Activated effector memory CD4-positive, alpha-beta T cell treated with anti-CD3 and anti-CD28 coated beads, Interleukin-2, amount 50 U/mL, for 16 hours (primary cell): ENCODE data around the gene CLDND1.
"Not testable (repeated sequence)": the region's sequence is repeated elsewhere in the genome, so short reads cannot be mapped to it uniquely, and the experiment has no call there.

Experiments used
- DNase-seq: peaks from one replicate; pipeline ENCODE4 v3.0.0-alpha.2; 2020

CLDND1 gene

DNA sequence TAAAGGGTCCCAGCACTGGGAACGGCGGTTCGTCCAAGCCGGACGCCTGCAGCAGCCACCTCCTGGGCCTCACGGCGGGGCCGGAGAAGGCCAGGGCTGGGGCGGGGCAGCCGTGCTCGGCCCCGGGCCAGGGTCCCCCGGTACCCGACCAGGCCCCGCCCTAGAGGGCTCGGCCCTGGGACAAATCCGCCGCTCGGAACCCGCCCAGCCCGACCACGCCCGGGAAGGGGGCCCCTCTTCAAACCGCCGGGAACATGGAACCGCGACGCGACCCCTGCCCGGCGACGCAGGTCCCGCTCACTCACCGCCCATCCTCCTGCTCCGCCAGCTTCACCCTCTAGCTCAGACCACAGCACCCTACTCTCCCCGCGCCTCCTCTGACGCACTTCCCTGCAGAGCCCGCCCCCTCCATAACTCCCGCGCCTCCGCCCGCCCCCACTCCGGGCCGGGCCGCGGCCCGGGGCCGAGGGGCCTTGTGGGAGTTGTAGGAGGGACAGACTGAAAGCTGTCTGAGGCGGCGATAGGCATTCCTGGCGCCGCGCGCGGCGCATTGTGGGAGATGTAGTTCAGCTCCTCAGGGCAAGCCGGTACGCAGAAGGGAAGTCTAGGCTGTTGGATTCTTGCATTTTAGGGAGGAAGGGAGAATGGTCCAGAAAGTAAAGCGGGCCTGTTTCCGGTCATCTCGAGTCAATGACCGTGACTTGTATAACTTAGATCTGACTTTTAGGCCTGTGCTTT lies at the start of gene CLDND1:
Gene CLDND1, minus strand, starts transcription at position 359 of the 738 bp plus-strand sequence. CDS start 1,478 bp downstream, outside the sequence.
- peak; percentile 98 for DNase-seq

- no peak for DNase-seq
Observed at GRCh38 chr3:98568402-98568801, 45.7 kb upstream of the CLDND1 start.

DNA sequence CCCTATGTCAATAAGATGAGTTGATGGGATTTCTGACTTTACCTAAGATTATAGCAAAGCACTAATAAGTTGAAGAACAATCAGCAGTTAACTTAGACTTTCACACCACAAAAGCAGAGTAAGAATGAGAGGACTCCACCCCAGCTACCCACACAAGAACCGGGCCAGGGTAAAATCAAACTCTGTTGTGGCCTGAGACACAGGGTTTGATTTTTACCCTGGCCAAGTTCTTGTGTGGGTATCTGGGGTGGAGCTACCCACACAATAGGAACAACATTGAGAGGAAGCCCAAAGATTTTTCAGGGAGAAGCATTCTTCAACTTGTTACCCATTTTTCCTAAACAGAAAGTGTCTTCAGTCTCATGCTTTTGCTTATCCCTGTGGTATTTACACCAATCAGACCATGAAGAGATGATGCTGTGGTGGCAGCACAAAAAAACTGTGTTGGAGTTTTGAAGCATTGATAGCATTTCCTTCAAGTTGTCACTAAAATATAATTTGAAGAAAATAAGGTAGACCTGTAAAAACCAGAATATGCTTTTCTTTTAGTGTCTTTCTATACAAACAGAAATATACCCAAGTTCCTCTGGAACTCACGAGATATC lies 45.1 kb upstream of the CLDND1 start:
- DNase-seq, result peak; percentile 67

- DNase-seq, result no peak
Observed at GRCh38 chr3:98565843-98566242, 43.1 kb upstream of the CLDND1 start.

- DNase-seq, result no peak
Observed at GRCh38 chr3:98565237-98565643, 42.5 kb upstream of the CLDND1 start.

DNA sequence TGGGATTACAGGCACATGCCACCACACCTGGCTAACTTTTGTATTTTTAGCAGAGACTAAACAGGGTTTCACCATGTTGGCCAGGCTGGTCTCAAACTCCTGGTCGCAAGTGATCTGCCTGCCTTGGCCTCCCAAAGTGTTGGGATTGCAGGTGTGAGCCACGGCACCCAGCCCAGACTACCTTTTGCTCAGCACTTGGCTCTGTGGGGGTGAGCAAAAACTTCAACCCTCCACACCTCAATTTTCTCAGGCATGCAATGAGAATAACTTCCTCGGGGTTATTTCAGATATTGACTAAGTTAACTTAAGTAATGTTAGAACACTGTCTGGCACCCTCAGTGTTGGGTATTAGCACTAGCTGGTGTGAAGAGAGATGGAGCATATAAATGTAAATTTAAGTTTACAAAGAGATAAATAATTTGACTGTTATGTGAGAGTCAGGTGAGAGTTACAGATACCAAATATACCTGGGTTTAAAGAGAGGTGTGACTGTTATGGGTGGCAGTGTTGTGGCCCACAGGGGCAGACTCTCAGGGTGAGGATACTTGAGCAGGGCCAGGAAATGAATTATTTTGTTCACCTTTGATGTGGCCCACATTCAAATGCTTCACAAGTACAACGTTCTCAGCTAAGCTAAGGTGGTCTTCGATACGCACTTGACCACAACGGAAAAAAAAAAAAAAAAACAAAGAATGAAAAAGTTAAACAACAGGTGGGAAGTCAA lies 41.7 kb upstream of the CLDND1 start:
- peak; percentile 74 for DNase-seq

DNA sequence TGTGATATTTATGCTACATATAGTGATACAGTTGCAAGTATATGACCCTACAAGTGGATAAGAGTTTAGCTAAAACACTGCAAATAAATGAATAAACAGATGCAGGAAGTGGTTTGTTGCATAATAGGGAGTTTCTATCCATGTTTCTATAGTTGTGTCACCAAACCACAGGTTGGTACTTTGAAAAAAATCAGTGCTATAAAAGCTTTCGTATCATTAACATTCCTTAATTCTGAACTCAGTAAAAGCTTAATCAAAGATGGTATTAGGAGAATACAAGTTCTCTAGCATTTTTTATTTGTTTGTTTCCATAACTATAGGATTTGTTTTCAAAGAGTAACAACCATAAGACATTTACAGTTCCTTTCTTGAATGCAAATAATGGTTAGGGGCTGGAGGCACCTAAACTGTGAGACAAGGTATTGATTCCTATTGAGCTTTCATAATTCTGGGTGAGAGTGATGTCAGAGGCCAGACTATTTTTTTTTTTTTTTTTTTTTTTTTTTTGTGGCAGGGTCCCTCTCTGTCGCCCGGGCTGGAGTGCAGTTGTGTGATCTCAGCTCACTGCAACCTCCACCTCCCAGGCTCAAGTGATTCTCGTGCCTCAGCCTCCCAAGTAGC lies 41.1 kb upstream of the CLDND1 start:
- peak; percentile 69 for DNase-seq

DNA sequence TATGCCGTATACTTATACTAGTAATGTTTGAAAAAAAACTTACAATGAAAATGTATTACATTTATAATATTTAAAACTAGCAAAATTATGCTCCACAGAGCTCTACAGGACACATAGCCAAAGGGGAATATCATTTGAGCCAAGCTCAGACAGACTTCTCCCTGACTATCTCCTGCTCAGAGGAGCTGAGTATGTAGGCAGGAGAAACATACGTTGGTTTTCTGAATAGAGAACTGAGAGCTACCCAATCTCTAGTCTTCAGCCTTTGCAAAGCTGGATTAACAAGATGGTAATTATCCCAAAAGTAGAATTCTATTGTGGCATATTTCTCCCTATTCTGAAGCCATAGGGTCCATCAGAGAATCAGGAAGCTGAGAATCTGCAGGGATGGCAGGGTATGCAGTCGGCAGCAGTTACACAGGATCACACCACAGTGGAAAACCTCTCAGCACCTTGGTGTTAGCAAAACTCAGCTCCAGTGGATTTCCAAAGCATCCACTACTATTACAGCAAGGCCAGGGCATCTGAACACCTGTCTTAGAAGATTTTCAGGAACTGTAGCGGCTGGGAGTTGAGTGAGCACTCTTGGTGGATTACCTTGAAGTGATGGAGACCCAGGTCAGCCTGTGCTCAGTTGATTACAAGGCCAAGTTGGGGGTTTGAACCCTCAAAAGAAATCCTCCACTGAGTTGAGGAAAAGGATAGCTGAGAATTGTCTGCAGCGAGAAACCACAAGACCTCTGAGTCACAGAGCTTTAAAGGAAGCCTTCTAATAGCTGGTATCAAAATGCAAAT lies 39.2 kb upstream of the CLDND1 start:
- DNase-seq, result no peak

DNA sequence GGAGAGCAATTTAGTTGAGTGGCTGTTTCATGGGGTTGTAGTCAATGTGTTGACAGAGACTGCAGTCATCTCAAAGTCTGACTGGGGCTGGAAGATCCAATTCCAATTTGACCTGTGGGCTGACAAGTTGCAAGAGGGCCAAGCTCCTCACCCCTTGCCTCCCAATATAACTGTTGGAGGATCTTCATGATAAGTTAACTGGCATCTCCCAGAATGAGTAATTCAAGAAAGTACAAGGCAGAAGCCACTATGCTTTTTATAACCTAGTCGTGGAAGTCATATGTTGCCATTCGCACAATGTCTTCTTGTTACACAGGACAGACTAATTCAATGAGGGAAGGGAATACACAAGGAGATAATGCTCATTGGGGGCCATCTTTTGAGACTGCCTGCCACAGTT lies 38.2 kb upstream of the CLDND1 start:
- DNase-seq, result no peak

- not testable (repeated sequence) for DNase-seq
Observed at GRCh38 chr3:98559769-98560168, 37.1 kb upstream of the CLDND1 start.

- DNase-seq, result no peak
Observed at GRCh38 chr3:98558100-98558827, 35.6 kb upstream of the CLDND1 start.

GRCh38 chr3:98557324-98558010 lies 34.8 kb upstream of the CLDND1 start:
- peak; percentile 80 for DNase-seq

DNA sequence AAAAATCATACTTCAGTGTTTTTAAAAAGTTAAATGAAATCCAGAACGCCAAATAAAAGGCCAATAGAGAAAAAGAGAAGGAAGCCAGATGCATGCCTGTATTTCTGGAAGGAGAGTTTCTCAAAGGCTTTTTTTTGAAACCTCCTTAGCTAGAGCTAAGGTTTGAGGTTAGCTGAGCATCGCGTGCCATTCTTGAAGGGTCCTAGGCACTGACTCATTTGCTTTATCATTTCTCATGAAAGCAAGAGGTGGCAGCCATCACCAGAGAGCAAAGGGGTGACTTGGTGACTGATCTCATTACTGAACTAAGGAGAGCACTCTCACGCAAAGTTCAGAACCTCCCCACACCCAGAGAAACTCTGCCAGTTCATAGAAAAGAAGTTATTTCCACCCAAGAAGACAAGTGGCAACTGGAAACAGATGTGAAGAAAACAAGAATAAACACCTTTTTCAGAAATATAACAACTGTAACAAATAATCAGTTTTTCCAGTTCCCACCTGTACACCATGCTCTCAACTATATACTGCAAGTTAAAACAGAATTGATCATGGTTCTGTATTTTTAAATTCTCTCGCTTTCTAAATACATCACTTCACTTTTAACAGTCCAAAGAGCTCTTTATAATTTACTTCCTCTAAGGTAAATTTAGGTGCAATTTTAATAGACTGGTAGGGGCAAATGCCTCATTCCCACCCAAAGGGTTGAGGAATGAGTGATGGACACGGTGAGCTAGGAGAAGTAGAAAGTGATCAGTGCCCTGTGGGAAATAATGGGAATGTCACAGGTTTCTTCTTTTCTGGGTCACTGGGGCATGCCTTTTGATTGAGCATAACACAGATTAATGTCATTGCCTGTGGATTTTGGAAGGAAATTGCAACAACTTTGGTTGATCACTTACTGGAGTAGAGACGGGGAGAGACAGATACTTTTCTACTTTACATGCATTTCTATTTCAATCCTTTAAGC lies 33.7 kb upstream of the CLDND1 start:
- peak; percentile 88 for DNase-seq

- DNase-seq, result no peak
Observed at GRCh38 chr3:98555025-98555379, 32.3 kb upstream of the CLDND1 start.

DNA sequence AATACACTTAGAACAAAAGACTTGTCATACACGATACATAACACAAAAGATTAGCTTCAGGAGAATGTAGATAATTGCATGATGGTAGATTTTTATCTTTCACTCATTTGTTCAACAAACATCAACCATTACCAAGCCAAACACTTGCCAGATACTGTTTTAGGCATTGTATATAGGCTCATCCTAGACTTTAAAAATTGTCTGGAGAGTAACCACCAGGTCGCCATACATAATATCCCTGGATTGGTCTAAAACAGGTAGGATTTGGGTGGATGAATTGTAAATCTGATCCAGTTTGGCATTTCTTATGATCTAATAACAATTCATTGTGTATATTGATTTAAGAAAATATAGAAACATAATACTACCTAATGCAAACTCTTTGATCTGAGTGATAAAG lies 31.9 kb upstream of the CLDND1 start:
- no peak for DNase-seq

DNA sequence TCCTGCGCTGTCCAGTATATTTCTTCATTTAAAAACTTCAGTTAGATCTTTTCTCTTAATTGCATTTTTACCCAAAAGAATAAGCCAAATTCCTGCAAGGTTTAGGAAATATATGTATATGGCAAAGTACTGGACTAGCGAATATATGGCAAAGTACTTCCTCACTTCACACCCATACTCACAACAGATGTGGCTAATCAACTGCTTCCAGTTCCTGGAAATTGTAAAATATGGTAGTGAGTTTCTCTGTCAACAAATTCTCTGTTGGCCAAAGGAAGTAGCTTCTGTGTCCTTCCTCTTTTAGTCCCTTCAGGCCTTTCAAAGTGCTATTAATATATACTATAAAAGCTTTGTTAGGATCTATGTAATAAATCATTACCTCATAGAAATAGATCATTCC lies 31.1 kb upstream of the CLDND1 start:
- DNase-seq, result no peak

DNA sequence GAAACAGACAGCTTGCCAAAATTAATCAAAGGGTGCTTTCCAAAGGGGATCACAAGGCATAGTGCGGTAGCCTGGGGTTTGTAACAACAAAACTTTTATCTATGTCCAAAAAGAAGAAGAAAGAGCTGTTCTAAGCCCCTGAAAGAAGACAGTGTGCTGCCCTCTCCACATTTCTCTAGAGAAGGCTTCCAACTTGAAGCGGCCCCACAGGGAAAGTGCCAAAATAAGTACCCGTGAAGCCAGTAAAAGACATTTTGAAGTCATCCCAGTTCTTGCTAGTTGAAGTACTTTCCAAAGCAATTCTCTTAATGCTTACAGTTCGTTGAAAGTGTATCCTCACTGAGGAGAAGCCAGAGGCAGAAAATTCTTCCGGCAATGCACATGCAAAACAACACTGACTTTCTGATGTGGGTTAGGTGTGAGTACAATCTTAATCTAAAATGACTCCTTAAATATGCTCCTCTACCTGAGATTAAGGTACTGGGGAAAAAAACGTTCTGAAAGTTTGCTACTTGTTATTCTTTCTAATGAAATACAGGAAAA lies 30.4 kb upstream of the CLDND1 start:
- no peak for DNase-seq

DNA sequence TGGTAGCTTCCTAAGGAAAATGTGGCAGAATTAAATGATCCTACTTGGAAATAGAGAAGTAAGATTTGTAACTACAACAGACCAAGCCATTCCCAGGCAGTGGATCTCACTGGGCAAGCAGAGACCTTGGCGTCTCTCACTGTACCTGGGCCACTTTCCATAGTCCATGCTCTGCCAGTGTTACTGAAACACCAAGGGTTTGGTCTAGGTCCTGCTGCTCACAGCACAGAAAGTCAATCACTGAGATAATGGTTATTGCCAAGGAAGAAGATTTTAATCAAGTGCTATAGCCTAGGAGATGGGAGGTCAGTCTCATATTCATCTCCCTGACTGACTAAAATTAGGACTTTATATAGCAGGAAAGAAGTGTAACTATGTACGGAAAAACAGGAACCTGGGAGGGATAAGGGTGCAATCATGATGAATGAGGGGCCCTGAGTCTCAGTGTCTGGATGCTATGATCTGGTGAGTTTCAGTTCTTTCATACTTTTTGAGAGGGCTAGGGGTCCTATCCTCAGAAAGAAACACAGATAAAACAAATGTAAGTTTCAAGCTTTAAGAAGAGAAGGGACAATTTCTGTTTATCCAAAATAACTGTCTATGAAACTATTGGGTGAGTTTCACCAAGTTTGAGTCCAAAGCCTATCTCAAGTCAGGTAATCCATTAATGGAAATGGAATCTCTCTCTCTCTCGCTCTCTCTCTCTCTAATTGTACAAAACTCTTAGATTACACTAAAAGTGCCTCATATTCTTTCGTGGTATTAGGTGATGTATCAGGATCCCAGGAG lies 29.7 kb upstream of the CLDND1 start:
- no peak for DNase-seq

GRCh38 chr3:98551754-98552153 lies 29.1 kb upstream of the CLDND1 start:
- no peak for DNase-seq
